ENCODE data around the gene BAD.

Gene BAD

DNA sequence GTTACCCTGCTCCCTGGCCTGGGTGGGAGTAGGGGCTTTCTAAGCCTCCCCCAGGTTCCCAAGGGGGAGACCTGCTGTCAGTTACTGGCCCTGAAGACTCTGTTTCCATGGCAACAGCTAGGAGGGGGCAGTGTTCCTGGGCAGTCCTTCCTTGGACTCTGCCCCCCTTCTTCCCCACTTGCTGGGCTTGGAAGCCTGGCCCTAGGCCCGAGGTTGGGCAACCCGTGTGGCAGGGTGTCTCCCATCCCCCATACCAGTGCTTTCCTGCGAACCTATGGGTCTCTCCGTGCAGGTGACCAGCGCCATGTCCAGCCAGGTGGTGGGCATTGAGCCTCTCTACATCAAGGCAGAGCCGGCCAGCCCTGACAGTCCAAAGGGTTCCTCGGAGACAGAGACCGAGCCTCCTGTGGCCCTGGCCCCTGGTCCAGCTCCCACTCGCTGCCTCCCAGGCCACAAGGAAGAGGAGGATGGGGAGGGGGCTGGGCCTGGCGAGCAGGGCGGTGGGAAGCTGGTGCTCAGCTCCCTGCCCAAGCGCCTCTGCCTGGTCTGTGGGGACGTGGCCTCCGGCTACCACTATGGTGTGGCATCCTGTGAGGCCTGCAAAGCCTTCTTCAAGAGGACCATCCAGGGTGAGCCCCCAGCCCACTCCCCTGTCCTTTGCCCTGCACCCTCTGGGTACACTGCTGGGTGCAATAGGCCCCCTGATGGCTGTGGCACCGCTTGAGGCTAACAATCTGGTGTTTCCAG is 22.6 kb upstream of the BAD start:
- ChIA-PET CTCF (interaction anchor here (1.1 to 2.6 kb wide), 5 partner anchors 10 to 103 kb away, joined by 3 to 11 read pairs (median 3); partner anchors contain the start of genes PLCB3, PRDX5 and TRMT112), POLR2A (interaction anchor here (1.0 kb wide), 1 partner anchor 10 kb away, joined by 3 read pairs; the partner anchor contains the start of gene TRMT112)
- TF ChIP-seq CTCF (IDR thresholded peaks at IDR 0.05; ENCODE audit: control extremely low read depth, extremely low read depth, low read depth, missing control alignments) = no peak
- DNase-seq (ENCODE audit: extremely low spot score) = no peak

DNA sequence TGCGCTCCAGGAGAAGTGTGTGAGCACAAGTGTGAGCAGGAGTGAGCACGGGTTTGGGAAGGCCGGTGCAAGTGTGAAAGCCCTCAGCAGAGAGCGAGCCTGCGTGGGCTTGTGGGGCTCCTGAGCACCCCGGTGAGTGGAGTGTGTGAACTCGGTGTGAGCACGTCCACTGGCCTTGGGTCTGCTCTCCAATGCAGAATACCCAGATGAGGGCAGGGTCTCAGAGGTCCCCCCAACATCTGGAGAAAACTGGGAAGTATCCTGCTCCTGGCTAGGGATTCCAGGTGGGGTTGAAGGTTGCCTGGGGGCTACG is 22.1 kb upstream of the BAD start:
- POLR2A ChIA-PET = no interaction called here

GRCh38 chr11:64305691-64306562 is 21.5 kb upstream of the BAD start:
- peak; percentile 49 for DNase-seq (ENCODE audit: extremely low spot score)
- CTCF ChIA-PET = interaction anchor here (1.3 to 5.8 kb wide), 11 partner anchors 11 to 305 kb away, joined by 4 to 219 read pairs (median 20); partner anchors contain the start of genes BAD, FERMT3, GPR137 and KCNK4

More for the DNA sequence above, 22.1 kb upstream of the BAD start:
- CTCF ChIA-PET = interaction anchor here (1.4 to 2.6 kb wide), 2 partner anchors 11 to 35 kb away, joined by 5 to 11 read pairs; partner anchors contain the start of genes PRDX5 and TRMT112
- TF ChIP-seq CTCF (IDR thresholded peaks at IDR 0.05; ENCODE audit: control extremely low read depth, extremely low read depth, low read depth, missing control alignments) = no peak
- DNase-seq (ENCODE audit: extremely low spot score) = no peak

GRCh38 chr11:64305075-64305690 is 20.7 kb upstream of the BAD start, which contains the start of gene ESRRA:
TSS of gene ESRRA (plus strand) at chr11:64305524. CDS start at chr11:64307180, 1,656 bp downstream.
- no peak for TF ChIP-seq CTCF (IDR thresholded peaks at IDR 0.05; ENCODE audit: control extremely low read depth, extremely low read depth, low read depth, missing control alignments)
- ChIA-PET POLR2A (interaction anchor here (0.6 to 2.0 kb wide), 4 partner anchors 13 to 120 kb away, joined by 3 to 18 read pairs (median 7); partner anchors contain the start of genes PRDX5, STIP1 and TRMT112), CTCF (interaction anchor here (0.7 to 5.8 kb wide), 31 partner anchors 8 to 383 kb away, joined by 3 to 219 read pairs (median 8); partner anchors contain the start of genes BAD, CCDC88B, FERMT3 and GPR137)
- DNase-seq (ENCODE audit: extremely low spot score) = peak; percentile 99

More at GRCh38 chr11:64305691-64306562, 21.5 kb upstream of the BAD start:
- peak; percentile 41 for TF ChIP-seq CTCF (IDR thresholded peaks at IDR 0.05; ENCODE audit: control extremely low read depth, extremely low read depth, low read depth, missing control alignments)
- POLR2A ChIA-PET = interaction anchor here (2.0 kb wide), 1 partner anchor 12 kb away, joined by 18 read pairs; the partner anchor contains the start of genes PRDX5 and TRMT112

DNA sequence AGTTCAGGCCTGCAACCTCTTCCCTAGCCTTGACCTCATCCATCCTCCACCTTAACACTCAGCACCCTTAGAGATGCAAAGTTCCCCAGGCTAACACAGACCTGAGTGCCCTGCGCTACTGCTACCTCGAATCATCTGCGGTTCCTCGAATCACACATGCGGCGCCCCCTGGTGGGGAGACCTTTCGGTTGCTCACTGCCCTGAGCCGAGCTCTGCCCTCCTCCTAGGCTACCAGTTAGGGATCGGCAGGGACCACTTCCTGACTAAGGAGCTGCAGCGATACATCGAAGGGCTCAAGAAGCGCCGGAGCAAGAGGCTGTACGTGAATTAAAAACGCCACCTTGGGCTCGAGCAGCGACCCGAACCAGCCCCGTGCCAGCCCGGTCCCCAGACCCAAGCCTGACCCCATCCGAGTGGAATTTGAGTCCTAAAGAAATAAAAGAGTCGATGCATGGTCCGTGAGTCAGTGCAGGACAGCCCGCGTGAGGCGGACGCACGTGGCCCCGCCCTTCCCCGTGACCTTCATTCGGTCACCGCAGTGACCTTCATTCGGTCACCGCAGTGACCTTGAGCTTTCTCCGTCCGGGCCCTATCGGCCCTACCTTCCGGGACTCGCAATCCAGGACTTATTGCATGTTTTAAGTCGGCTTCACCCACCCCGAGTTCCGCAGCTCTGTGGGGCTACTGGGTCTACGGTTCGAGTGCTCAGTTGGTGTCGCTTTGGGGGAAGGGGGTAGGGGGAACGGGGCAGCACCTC is 20.0 kb upstream of the BAD start:
- CTCF ChIA-PET = interaction anchor here (0.6 to 5.8 kb wide), 35 partner anchors 8 to 384 kb away, joined by 3 to 219 read pairs (median 8); partner anchors contain the start of genes BAD, CCDC88B, FERMT3 and GPR137
- peak; percentile 90 for TF ChIP-seq CTCF (IDR thresholded peaks at IDR 0.05; ENCODE audit: control extremely low read depth, extremely low read depth, low read depth, missing control alignments)
- POLR2A ChIA-PET = interaction anchor here (0.6 to 2.0 kb wide), 5 partner anchors 13 to 119 kb away, joined by 3 to 18 read pairs (median 8); partner anchors contain the start of genes FERMT3, PRDX5, STIP1 and TRMT112
- peak; percentile 86 for DNase-seq (ENCODE audit: extremely low spot score)

Data from GM10248 (cell line).